ENCODE measurements around the gene STAT6.

Gene STAT6

GRCh38 chr12:57103856-57104255, 7.3 kb downstream of the STAT6 start:
- H3K9me3 ChIP-seq (ENCODE audit: control insufficient read depth, insufficient read depth, low read depth, low read length) = no peaks in the 10 kb centered on the region
- no peak overlapping the region for H3K27ac ChIP-seq (ENCODE audit: extremely low read depth, low read depth, low read length)
- ChIA-PET POLR2A (interaction anchor here (1.5 to 1.7 kb wide), 2 partner anchors 7 to 25 kb away, joined by 3 to 4 read pairs; partner anchors contain the start of genes NEMP1 and STAT6), CTCF (interaction anchor here (0.5 to 2.2 kb wide), 5 partner anchors 8 to 104 kb away, joined by 3 to 10 read pairs (median 8); no protein-coding TSS in a partner anchor)
- H3K4me1 ChIP-seq (ENCODE audit: control insufficient read depth, insufficient read depth, low read length) = no peaks in the 10 kb centered on the region
- H3K36me3 ChIP-seq (ENCODE audit: control insufficient read depth in 2 of 2, insufficient read depth in 1 of 2, low read length in 2 of 2) = peaks cover 0 to 22% of the 10 kb centered on the region in 2 experiments; a peak in 1 of 3 replicates
- peak; percentile 81 for TF ChIP-seq SP7 (tag by site-specific recombination; IDR thresholded peaks at IDR 0.05)
- no peak for TF ChIP-seq ZNF362 (tag by site-specific recombination; IDR thresholded peaks at IDR 0.05)
- H3K4me3 ChIP-seq (ENCODE audit: low read depth, low read length) = no peak overlapping the region

DNA sequence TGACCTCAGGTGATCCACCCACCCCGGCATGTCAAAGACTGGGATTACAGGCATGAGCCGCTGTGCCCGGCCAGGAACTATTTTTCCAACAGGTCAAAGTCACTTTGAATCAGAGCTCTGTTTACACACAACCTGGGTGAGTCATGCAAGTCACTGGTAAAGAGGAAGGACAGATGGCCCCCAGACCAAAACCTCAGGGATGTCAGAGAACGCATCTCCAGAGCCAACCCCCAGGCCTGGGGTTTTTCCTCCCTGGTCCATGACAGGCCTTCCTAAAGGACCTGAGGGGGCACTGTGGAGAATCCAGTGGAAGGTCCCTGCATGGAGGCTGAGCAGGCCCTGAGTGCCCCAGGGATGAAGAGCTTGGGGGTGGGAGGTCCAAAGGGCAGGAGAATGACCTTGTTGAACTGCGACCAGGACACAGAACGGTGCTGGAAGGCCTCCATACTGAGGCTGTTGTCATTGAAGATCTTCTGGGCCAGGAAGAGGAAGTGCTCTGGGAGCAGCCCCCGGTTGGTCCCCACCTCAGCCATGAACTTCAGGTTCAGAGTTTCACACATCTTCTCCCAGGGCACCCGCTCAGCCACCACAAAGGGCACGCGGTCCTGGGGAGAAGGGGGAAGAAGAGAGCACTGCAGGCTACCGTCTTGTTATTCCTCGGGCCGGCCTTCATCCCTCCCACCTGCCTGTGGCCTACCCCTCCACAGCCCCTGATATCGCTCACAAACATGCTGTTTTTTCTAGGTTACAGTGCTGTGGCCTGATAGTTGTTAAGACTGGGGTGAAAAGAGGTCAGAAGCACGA, 9.1 kb downstream of the STAT6 start:
- Histone ChIP-seq H3K4me1 (ENCODE audit: control insufficient read depth, insufficient read depth, low read length) (no peaks in the 10 kb centered on the region), H3K36me3 (ENCODE audit: control insufficient read depth in 2 of 2, insufficient read depth in 1 of 2, low read length in 2 of 2) (peaks cover 0 to 26% of the 10 kb centered on the region in 2 experiments; a peak in 1 of 3 replicates), H3K9me3 (ENCODE audit: control insufficient read depth, insufficient read depth, low read depth, low read length) (no peaks in the 10 kb centered on the region), H3K27ac (ENCODE audit: extremely low read depth, low read depth, low read length) (no peak overlapping the region), H3K4me3 (ENCODE audit: low read depth, low read length) (no peak overlapping the region)
- ChIA-PET CTCF (interaction anchor here (0.8 to 2.2 kb wide), 5 partner anchors 9 to 33 kb away, joined by 3 to 10 read pairs (median 7); partner anchors contain the start of gene STAT6), POLR2A (interaction anchor here (0.6 kb wide), 1 partner anchor 29 kb away, joined by 3 read pairs; no protein-coding TSS in a partner anchor)
- TF ChIP-seq ZNF398 (tag by site-specific recombination; IDR thresholded peaks at IDR 0.05) = no peak
- TF ChIP-seq, protein P1, sequence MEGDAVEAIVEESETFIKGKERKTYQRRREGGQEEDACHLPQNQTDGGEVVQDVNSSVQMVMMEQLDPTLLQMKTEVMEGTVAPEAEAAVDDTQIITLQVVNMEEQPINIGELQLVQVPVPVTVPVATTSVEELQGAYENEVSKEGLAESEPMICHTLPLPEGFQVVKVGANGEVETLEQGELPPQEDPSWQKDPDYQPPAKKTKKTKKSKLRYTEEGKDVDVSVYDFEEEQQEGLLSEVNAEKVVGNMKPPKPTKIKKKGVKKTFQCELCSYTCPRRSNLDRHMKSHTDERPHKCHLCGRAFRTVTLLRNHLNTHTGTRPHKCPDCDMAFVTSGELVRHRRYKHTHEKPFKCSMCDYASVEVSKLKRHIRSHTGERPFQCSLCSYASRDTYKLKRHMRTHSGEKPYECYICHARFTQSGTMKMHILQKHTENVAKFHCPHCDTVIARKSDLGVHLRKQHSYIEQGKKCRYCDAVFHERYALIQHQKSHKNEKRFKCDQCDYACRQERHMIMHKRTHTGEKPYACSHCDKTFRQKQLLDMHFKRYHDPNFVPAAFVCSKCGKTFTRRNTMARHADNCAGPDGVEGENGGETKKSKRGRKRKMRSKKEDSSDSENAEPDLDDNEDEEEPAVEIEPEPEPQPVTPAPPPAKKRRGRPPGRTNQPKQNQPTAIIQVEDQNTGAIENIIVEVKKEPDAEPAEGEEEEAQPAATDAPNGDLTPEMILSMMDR (tag by site-specific recombination; IDR thresholded peaks at IDR 0.05) = no peak
- TF ChIP-seq ZFP69B (tag by site-specific recombination; IDR thresholded peaks at IDR 0.05) = no peak

- CTCF ChIA-PET = interaction anchor here (0.6 to 6.0 kb wide), 5 partner anchors 12 to 93 kb away, joined by 3 to 43 read pairs (median 16); partner anchors contain the start of gene STAT6
- Histone ChIP-seq H3K9me3 (ENCODE audit: control insufficient read depth, insufficient read depth, low read depth, low read length) (no peaks in the 10 kb centered on the region), H3K4me3 (ENCODE audit: low read depth, low read length) (no peak overlapping the region), H3K4me1 (ENCODE audit: control insufficient read depth, insufficient read depth, low read length) (no peaks in the 10 kb centered on the region), H3K36me3 (ENCODE audit: control insufficient read depth in 2 of 2, insufficient read depth in 1 of 2, low read length in 2 of 2) (peaks cover 0 to 35% of the 10 kb centered on the region in 2 experiments; a peak in 1 of 3 replicates), H3K27ac (ENCODE audit: extremely low read depth, low read depth, low read length) (no peak overlapping the region)
- POLR2A ChIA-PET = interaction anchor here (1.0 to 2.6 kb wide), 3 partner anchors 13 to 26 kb away, joined by 3 to 11 read pairs (median 4); partner anchors contain the start of gene NEMP1
- TF ChIP-seq ZXDB (tag by site-specific recombination; IDR thresholded peaks at IDR 0.05) (no peak), GLI2 (tag by site-specific recombination; IDR thresholded peaks at IDR 0.05; ENCODE audit: borderline replicate concordance, low read depth) (no peak), ZNF132 (tag by site-specific recombination; IDR thresholded peaks at IDR 0.05; ENCODE audit: borderline replicate concordance) (no peak), ZBTB8A (tag by site-specific recombination; IDR thresholded peaks at IDR 0.05) (no peak), ZBTB26 (tag by site-specific recombination; optimal IDR thresholded peaks at IDR 0.05) (no peak)
These were observed 11.4 kb downstream of the STAT6 start for GRCh38 chr12:57099766-57100165.
